ENCODE results near the gene SHISA7.
A peak's percentile ranks its signal among the peaks of the same experiment; 100 is the strongest.

Gene SHISA7

GRCh38 chr19:55471266-55471665 lies 28.2 kb upstream of the SHISA7 start:
- TF ChIP-seq FOXM1 (IDR thresholded peaks at IDR 0.05; ENCODE audit: borderline replicate concordance, low read depth), result no peak
- TF ChIP-seq TEAD4 (IDR thresholded peaks at IDR 0.05), result no peak
- TF ChIP-seq USF1 (IDR thresholded peaks at IDR 0.05), result no peak
- TF ChIP-seq REST (IDR thresholded peaks at IDR 0.05; ENCODE audit: low read depth), result no peak
- TF ChIP-seq EGR1 (IDR thresholded peaks at IDR 0.05), result no peak
- TF ChIP-seq NFIC (IDR thresholded peaks at IDR 0.05), result no peak
- TF ChIP-seq TAF1 (IDR thresholded peaks at IDR 0.05; ENCODE audit: low read depth), result no peak
- no peak for TF ChIP-seq RAD21 (IDR thresholded peaks at IDR 0.05; ENCODE audit: low read depth)
- no peak for TF ChIP-seq CREB1 (IDR thresholded peaks at IDR 0.05; ENCODE audit: low read depth)
- TF ChIP-seq TCF12 (IDR thresholded peaks at IDR 0.05; ENCODE audit: low read depth), result no peak
- no peak for TF ChIP-seq CEBPB (IDR thresholded peaks at IDR 0.05)
- no peak for TF ChIP-seq ZBTB7A (IDR thresholded peaks at IDR 0.05; ENCODE audit: low read depth)
- TF ChIP-seq MAX (IDR thresholded peaks at IDR 0.05), result no peak
- no peak for TF ChIP-seq EP300 (IDR thresholded peaks at IDR 0.05; ENCODE audit: borderline replicate concordance)
- no peak for TF ChIP-seq YY1 (IDR thresholded peaks at IDR 0.05; ENCODE audit: low read depth)

- TF ChIP-seq YY1 (IDR thresholded peaks at IDR 0.05; ENCODE audit: low read depth), result no peak
- TF ChIP-seq NFIC (IDR thresholded peaks at IDR 0.05), result no peak
- TF ChIP-seq RAD21 (IDR thresholded peaks at IDR 0.05; ENCODE audit: low read depth), result no peak
- no peak for TF ChIP-seq USF1 (IDR thresholded peaks at IDR 0.05)
- TF ChIP-seq MAX (IDR thresholded peaks at IDR 0.05), result no peak
- TF ChIP-seq CEBPB (IDR thresholded peaks at IDR 0.05), result no peak
- TF ChIP-seq ZBTB7A (IDR thresholded peaks at IDR 0.05; ENCODE audit: low read depth), result no peak
- TF ChIP-seq TCF12 (IDR thresholded peaks at IDR 0.05; ENCODE audit: low read depth), result no peak
- no peak for TF ChIP-seq CREB1 (IDR thresholded peaks at IDR 0.05; ENCODE audit: low read depth)
- no peak for TF ChIP-seq EGR1 (IDR thresholded peaks at IDR 0.05)
- no peak for TF ChIP-seq EP300 (IDR thresholded peaks at IDR 0.05; ENCODE audit: borderline replicate concordance)
- TF ChIP-seq TEAD4 (IDR thresholded peaks at IDR 0.05), result no peak
- TF ChIP-seq REST (IDR thresholded peaks at IDR 0.05; ENCODE audit: low read depth), result no peak
- TF ChIP-seq FOXM1 (IDR thresholded peaks at IDR 0.05; ENCODE audit: borderline replicate concordance, low read depth), result no peak
- no peak for TF ChIP-seq TAF1 (IDR thresholded peaks at IDR 0.05; ENCODE audit: low read depth)
These were observed 24.9 kb upstream of the SHISA7 start for GRCh38 chr19:55468054-55468393.

GRCh38 chr19:55467236-55468053 lies 24.3 kb upstream of the SHISA7 start:
- TF ChIP-seq REST (IDR thresholded peaks at IDR 0.05; ENCODE audit: low read depth) (no peak), YY1 (IDR thresholded peaks at IDR 0.05; ENCODE audit: low read depth) (no peak), FOXM1 (IDR thresholded peaks at IDR 0.05; ENCODE audit: borderline replicate concordance, low read depth) (no peak), TEAD4 (IDR thresholded peaks at IDR 0.05) (no peak), RAD21 (IDR thresholded peaks at IDR 0.05; ENCODE audit: low read depth) (peak; percentile 58; the same call in 1 of the 2 replicates), EGR1 (IDR thresholded peaks at IDR 0.05) (no peak)

GRCh38 chr19:55466241-55466614 lies 23.1 kb upstream of the SHISA7 start:
- TF ChIP-seq EP300 (IDR thresholded peaks at IDR 0.05; ENCODE audit: borderline replicate concordance) (no peak), EGR1 (IDR thresholded peaks at IDR 0.05) (no peak), MAX (IDR thresholded peaks at IDR 0.05) (no peak), FOXM1 (IDR thresholded peaks at IDR 0.05; ENCODE audit: borderline replicate concordance, low read depth) (no peak), CEBPB (IDR thresholded peaks at IDR 0.05) (no peak), TEAD4 (IDR thresholded peaks at IDR 0.05) (no peak), USF1 (IDR thresholded peaks at IDR 0.05) (no peak), ZBTB7A (IDR thresholded peaks at IDR 0.05; ENCODE audit: low read depth) (no peak), CREB1 (IDR thresholded peaks at IDR 0.05; ENCODE audit: low read depth) (no peak), TCF12 (IDR thresholded peaks at IDR 0.05; ENCODE audit: low read depth) (no peak), REST (IDR thresholded peaks at IDR 0.05; ENCODE audit: low read depth) (no peak), NFIC (IDR thresholded peaks at IDR 0.05) (no peak), RAD21 (IDR thresholded peaks at IDR 0.05; ENCODE audit: low read depth) (no peak), TAF1 (IDR thresholded peaks at IDR 0.05; ENCODE audit: low read depth) (no peak), YY1 (IDR thresholded peaks at IDR 0.05; ENCODE audit: low read depth) (no peak)

Data from Ishikawa (cell line).